ENCODE data around the gene HFE.
"Not testable (repeated sequence)": the region's sequence is repeated elsewhere in the genome, so short reads cannot be mapped to it uniquely, and the experiment has no call there.

Gene HFE

GRCh38 chr6:26087284-26088115 is at the start of gene HFE:
Gene HFE, plus strand, starts transcription at chr6:26087429. Its CDS starts 12 bp downstream, at chr6:26087441.
- Histone ChIP-seq H3K4me3 (ENCODE audit: low read length) (peak within 1 kb of the TSS; percentile 69), H3K36me3 (ENCODE audit: control insufficient read depth, insufficient read depth, low read length) (no peaks in the 10 kb centered on the region), H3K9me3 (ENCODE audit: control insufficient read depth, low read length) (no peaks in the 10 kb centered on the region), H3K9ac (ENCODE audit: low read length) (peak within 1 kb of the TSS; percentile 96), H3K4me1 (ENCODE audit: control insufficient read depth, insufficient read depth, low read length) (peaks cover 4% of the 10 kb centered on the region), H3K27me3 (ENCODE audit: control insufficient read depth, insufficient read depth, low read length) (no peaks in the 10 kb centered on the region)

DNA sequence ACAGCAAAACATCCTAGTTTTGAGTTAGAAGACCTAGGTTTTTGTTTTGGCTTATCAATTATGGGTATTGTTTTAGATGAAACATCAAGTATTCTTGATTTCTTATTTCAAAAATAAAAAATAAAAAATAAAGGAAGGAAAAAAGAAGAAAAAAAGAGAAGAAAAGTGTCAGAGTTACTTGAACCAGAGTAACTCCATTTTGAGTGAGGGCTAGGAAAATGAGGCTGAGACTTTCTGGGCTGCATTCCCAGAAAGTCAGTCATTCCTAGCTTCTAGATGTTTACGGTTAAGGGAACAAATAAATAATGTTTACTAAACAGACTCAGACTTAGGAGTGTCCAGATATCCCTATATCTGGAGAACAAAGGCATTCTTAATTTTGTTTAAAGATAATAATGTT is 45.3 kb upstream of the HFE start:
- Histone ChIP-seq H3K27me3 (ENCODE audit: control insufficient read depth, insufficient read depth, low read length) (no peaks in the 10 kb centered on the region), H3K4me1 (ENCODE audit: control insufficient read depth, insufficient read depth, low read length) (peaks cover 15% of the 10 kb centered on the region), H3K9ac (ENCODE audit: low read length) (no peak overlapping the region), H3K9me3 (ENCODE audit: control insufficient read depth, low read length) (no peaks in the 10 kb centered on the region), H3K36me3 (ENCODE audit: control insufficient read depth, insufficient read depth, low read length) (no peaks in the 10 kb centered on the region), H3K4me3 (ENCODE audit: low read length) (no peak overlapping the region)

GRCh38 chr6:26043384-26044139 is 43.7 kb upstream of the HFE start:
- Histone ChIP-seq H3K36me3 (ENCODE audit: control insufficient read depth, insufficient read depth, low read length) (no peaks in the 10 kb centered on the region), H3K27me3 (ENCODE audit: control insufficient read depth, insufficient read depth, low read length) (no peaks in the 10 kb centered on the region), H3K9ac (ENCODE audit: low read length) (peak overlapping the region; percentile 74), H3K9me3 (ENCODE audit: control insufficient read depth, low read length) (no peaks in the 10 kb centered on the region), H3K4me3 (ENCODE audit: low read length) (peak overlapping the region; percentile 59), H3K4me1 (ENCODE audit: control insufficient read depth, insufficient read depth, low read length) (peaks cover 15% of the 10 kb centered on the region)

- peak overlapping the region; percentile 28 for H3K4me3 ChIP-seq (ENCODE audit: low read length)
- H3K4me1 ChIP-seq (ENCODE audit: control insufficient read depth, insufficient read depth, low read length): peaks cover 15% of the 10 kb centered on the region
- peak overlapping the region; percentile 74 for H3K9ac ChIP-seq (ENCODE audit: low read length)
- H3K36me3 ChIP-seq (ENCODE audit: control insufficient read depth, insufficient read depth, low read length): no peaks in the 10 kb centered on the region
- H3K27me3 ChIP-seq (ENCODE audit: control insufficient read depth, insufficient read depth, low read length): no peaks in the 10 kb centered on the region
- no peaks in the 10 kb centered on the region for H3K9me3 ChIP-seq (ENCODE audit: control insufficient read depth, low read length)
Measured at GRCh38 chr6:26044140-26045064, 42.8 kb upstream of the HFE start.

DNA sequence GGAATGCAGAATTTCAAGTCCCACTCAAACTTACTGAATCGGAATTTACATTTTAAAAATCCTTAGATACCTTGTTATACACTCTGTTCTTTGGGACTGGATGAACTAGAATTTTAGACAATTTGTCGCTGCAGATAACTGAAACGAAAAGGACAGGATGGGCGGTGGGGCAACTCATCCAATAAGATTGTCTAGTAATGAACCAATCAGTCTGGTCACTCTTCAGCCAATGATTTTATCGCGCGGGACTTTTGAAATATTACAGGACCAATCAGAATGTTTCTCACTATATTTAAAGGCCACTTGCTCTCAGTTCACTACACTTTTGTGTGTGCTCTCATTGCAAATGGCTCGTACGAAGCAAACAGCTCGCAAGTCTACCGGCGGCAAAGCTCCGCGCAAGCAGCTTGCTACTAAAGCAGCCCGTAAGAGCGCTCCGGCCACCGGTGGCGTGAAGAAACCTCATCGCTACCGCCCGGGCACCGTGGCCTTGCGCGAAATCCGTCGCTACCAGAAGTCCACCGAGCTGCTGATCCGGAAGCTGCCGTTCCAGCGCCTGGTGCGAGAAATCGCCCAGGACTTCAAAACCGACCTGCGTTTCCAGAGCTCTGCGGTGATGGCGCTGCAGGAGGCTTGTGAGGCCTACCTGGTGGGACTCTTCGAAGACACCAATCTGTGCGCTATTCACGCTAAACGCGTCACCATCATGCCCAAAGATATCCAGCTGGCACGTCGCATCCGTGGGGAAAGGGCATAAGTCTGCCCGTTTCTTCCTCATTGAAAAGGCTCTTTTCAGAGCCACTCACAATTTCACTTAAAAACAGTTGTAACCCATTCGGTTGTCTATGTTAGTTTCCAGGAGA is 41.9 kb upstream of the HFE start:
- peaks cover 15% of the 10 kb centered on the region for H3K4me1 ChIP-seq (ENCODE audit: control insufficient read depth, insufficient read depth, low read length)
- H3K27me3 ChIP-seq (ENCODE audit: control insufficient read depth, insufficient read depth, low read length): no peaks in the 10 kb centered on the region
- no peaks in the 10 kb centered on the region for H3K9me3 ChIP-seq (ENCODE audit: control insufficient read depth, low read length)
- peak overlapping the region; percentile 74 for H3K9ac ChIP-seq (ENCODE audit: low read length)
- no peaks in the 10 kb centered on the region for H3K36me3 ChIP-seq (ENCODE audit: control insufficient read depth, insufficient read depth, low read length)
- H3K4me3 ChIP-seq (ENCODE audit: low read length): peak overlapping the region; percentile 28

DNA sequence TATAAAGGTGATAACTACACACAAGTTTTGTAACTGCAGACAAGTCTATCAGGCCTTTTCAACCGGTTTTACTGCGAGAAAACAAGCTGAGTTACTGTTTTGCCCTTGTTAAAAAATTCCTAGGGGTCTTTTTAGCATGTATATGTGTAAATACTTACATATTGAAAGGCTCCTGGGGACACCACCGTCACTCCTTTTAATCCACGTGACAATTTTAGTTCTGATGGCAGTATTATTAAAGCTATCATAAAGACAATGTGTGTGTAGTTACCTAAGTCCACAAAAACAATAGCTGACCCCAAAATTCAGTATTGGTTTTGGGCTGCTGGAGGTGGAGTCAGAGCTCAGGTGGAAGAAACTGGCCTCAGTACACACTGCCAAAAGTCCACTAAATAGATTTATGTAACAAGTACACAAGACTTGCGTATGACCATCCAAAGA is 41.3 kb upstream of the HFE start:
- Histone ChIP-seq H3K9ac (ENCODE audit: low read length) (peak overlapping the region; percentile 45), H3K36me3 (ENCODE audit: control insufficient read depth, insufficient read depth, low read length) (no peaks in the 10 kb centered on the region), H3K9me3 (ENCODE audit: control insufficient read depth, low read length) (no peaks in the 10 kb centered on the region), H3K4me1 (ENCODE audit: control insufficient read depth, insufficient read depth, low read length) (peaks cover 15% of the 10 kb centered on the region), H3K27me3 (ENCODE audit: control insufficient read depth, insufficient read depth, low read length) (no peaks in the 10 kb centered on the region), H3K4me3 (ENCODE audit: low read length) (peak overlapping the region; percentile 2)

DNA sequence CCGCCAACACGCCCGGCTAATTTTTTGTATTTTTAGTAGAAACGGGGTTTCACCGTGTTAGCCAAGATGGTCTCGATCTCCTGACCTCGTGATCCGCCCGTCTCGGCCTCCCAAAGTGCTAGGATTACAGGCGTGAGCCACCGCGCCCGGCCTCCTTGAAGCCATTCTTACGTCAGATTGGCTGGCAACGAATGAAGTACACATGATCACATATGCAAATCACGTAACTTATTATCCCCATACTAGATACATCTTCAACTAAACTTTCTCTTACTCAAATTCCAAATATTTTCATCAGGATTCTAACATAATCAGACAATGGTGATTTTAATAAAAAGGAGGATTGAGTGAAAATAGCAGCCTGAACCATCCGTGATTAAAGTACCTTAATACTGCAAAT is 39.9 kb upstream of the HFE start:
- H3K27me3 ChIP-seq (ENCODE audit: control insufficient read depth, insufficient read depth, low read length); H3K4me3 ChIP-seq (ENCODE audit: low read length); H3K9ac ChIP-seq (ENCODE audit: low read length); H3K9me3 ChIP-seq (ENCODE audit: control insufficient read depth, low read length); H3K36me3 ChIP-seq (ENCODE audit: control insufficient read depth, insufficient read depth, low read length): not testable (repeated sequence)
- H3K4me1 ChIP-seq (ENCODE audit: control insufficient read depth, insufficient read depth, low read length): peaks cover 16% of the 10 kb centered on the region

GRCh38 chr6:26048590-26048989 is 38.6 kb upstream of the HFE start:
- no peaks in the 10 kb centered on the region for H3K27me3 ChIP-seq (ENCODE audit: control insufficient read depth, insufficient read depth, low read length)
- H3K9ac ChIP-seq (ENCODE audit: low read length): no peak overlapping the region
- H3K9me3 ChIP-seq (ENCODE audit: control insufficient read depth, low read length): no peaks in the 10 kb centered on the region
- H3K4me3 ChIP-seq (ENCODE audit: low read length): no peak overlapping the region
- no peaks in the 10 kb centered on the region for H3K36me3 ChIP-seq (ENCODE audit: control insufficient read depth, insufficient read depth, low read length)
- H3K4me1 ChIP-seq (ENCODE audit: control insufficient read depth, insufficient read depth, low read length): peaks cover 20% of the 10 kb centered on the region

DNA sequence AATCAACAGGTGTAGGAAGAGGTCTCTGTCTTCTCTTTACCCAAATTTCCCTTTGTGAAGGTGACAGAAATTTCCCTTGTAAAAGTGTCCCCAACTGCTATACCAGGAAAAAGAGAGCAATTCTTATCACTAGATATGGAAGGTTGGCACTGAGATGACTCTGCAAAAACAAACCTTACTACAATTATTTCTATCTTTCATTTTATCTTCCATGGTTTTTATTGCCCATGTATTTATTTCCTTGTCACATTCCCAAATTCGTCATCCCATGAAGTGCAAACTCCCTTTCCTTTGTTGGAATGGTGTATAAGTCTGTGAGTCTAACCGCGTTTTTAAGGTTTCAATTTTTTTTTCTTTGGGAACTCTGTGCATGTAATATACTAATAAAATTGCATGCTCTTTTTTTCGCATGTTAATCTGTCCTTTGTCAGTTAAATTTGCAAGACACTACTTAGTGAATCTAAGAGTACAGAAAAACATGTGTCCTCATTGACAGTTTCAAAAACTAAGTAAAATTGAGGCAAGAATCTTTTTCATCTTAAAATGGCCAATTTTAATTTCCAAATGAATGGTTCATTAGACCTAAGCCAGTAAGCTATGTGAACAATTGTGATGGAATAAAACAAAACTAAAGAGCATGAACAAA is 35.4 kb upstream of the HFE start:
- H3K9ac ChIP-seq (ENCODE audit: low read length): no peak overlapping the region
- no peaks in the 10 kb centered on the region for H3K36me3 ChIP-seq (ENCODE audit: control insufficient read depth, insufficient read depth, low read length)
- H3K27me3 ChIP-seq (ENCODE audit: control insufficient read depth, insufficient read depth, low read length): no peaks in the 10 kb centered on the region
- H3K4me3 ChIP-seq (ENCODE audit: low read length): no peak overlapping the region
- peaks cover 15% of the 10 kb centered on the region for H3K4me1 ChIP-seq (ENCODE audit: control insufficient read depth, insufficient read depth, low read length)
- no peaks in the 10 kb centered on the region for H3K9me3 ChIP-seq (ENCODE audit: control insufficient read depth, low read length)

- H3K9ac ChIP-seq (ENCODE audit: low read length); H3K9me3 ChIP-seq (ENCODE audit: control insufficient read depth, low read length); H3K4me3 ChIP-seq (ENCODE audit: low read length); H3K36me3 ChIP-seq (ENCODE audit: control insufficient read depth, insufficient read depth, low read length); H3K27me3 ChIP-seq (ENCODE audit: control insufficient read depth, insufficient read depth, low read length): not testable (repeated sequence)
- peaks cover 19% of the 10 kb centered on the region for H3K4me1 ChIP-seq (ENCODE audit: control insufficient read depth, insufficient read depth, low read length)
Measured at GRCh38 chr6:26052762-26053250, 34.4 kb upstream of the HFE start.
